NT2/D1 (cell line): ENCODE data around the gene FGFR3.
A peak's percentile ranks its signal among the peaks of the same experiment; 100 is the strongest.

ENCODE experiments used
- DNase-seq: peaks from one replicate; pipeline ENCODE4 v3.0.0-alpha.2; 2011; ENCODE audit warnings: low read depth, low spot score
- H3K27me3 ChIP-seq: 2 replicates; pipeline ENCODE4 v1.6.0; 2011; ENCODE audit warnings: mild to moderate bottlenecking; ENCODE audit not compliant: insufficient read length, insufficient read depth
- H3K36me3 ChIP-seq: 2 replicates; pipeline ENCODE4 v1.6.1; 2011; ENCODE audit warnings: mild to moderate bottlenecking, low read length, mixed read lengths; ENCODE audit not compliant: insufficient read depth, insufficient read length
- H3K4me1 ChIP-seq: 2 replicates; pipeline ENCODE4 v1.5.1; 2011; ENCODE audit not compliant: insufficient read depth, insufficient read length
- H3K4me3 ChIP-seq: 2 replicates; pipeline ENCODE4 v1.5.1; 2011; ENCODE audit warnings: low read depth; ENCODE audit not compliant: insufficient read length
- H3K9ac ChIP-seq: 2 replicates; pipeline ENCODE4 v1.6.0; 2011; ENCODE audit warnings: low read depth; ENCODE audit not compliant: insufficient read length
- H3K9me3 ChIP-seq: 2 replicates; pipeline ENCODE4 v1.5.1; 2011; ENCODE audit warnings: mild to moderate bottlenecking, low read length; ENCODE audit not compliant: insufficient read depth
- SUZ12 ChIP-seq: IDR thresholded peaks from 2 replicates; pipeline ENCODE4 v1.6.1; 2011; ENCODE audit not compliant: insufficient read length, insufficient read depth; ENCODE audit errors: extremely low read depth
- YY1 ChIP-seq: IDR thresholded peaks from 2 replicates; pipeline ENCODE4 v1.6.1; 2011; ENCODE audit not compliant: insufficient read length, insufficient read depth
- ZNF274 ChIP-seq: IDR thresholded peaks from 2 replicates; pipeline ENCODE4 v1.6.1; 2011; ENCODE audit warnings: mild to moderate bottlenecking, low read depth, low read length

Gene FGFR3

DNA sequence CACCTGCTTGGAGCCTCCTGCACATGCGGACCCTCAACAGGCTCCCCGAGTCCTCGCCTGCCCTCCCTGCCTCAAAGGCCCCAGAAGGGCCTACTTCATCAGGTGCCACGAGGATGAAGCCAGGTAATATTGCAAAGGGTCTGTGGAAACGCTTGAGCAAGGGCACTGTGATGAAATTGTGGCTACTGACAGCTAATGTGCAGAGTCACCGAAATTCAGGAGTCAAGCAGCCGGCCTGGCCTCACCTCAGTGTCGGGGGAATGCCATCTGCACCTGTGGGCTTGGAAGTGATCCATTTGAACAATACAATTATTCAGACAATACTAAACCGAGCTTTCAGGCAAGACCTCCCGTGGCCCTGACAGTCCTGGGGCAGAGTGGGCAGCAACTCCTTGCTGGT, 3.1 kb upstream of the FGFR3 start:
- peaks cover 31% of the 10 kb centered on the region for H3K27me3 ChIP-seq

DNA sequence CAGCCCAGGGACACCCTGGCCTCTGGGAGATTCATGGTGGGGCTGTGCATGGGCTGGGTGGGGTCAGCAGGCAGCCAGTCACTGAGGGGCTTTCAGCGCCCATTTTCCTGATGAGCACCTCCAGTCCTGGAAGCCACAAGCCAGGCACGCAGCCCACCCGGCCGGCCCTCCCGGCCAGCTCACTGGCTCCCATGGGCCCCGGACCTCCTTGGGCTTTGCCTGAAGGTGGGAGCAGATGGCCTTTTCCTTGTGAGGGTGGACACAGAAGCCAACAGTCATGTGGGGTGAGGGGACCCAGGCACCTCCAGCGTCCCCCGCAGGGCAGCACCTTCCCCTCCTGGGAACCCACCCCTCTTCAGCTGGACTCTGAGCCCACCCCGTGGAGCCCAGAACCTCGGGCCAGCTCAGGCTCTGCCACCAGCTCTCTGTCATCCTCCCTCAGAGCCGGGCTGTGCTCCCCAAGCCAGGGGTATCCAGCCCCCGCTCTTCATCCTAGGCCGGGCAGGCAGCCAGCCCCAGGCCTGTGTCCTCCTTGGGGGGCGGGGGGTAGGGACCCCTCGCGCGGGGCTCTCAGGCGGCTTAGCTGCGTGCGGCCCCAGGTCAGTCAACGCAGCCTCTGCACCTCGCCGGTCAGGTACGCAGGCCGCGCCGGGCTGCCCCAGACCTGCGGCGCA, 798 bp upstream of the FGFR3 start:
- TF ChIP-seq ZNF274 (no peak), YY1 (no peak), SUZ12 (no peak)
- peaks cover 19% of the 10 kb centered on the region for H3K36me3 ChIP-seq
- H3K27me3 ChIP-seq: peaks cover 31% of the 10 kb centered on the region
- peaks cover 49% of the 10 kb centered on the region for H3K4me1 ChIP-seq
- H3K9me3 ChIP-seq: no peaks in the 10 kb centered on the region
- H3K4me3 ChIP-seq: peak overlapping the region; percentile 19
- H3K9ac ChIP-seq: peak overlapping the region; percentile 74
- no peak for DNase-seq

More for the DNA sequence above, 3.1 kb upstream of the FGFR3 start:
- peaks cover 35% of the 10 kb centered on the region for H3K4me1 ChIP-seq
- DNase-seq: no peak
- H3K36me3 ChIP-seq: no peaks in the 10 kb centered on the region
- no peaks in the 10 kb centered on the region for H3K9me3 ChIP-seq
- no peak overlapping the region for H3K9ac ChIP-seq
- H3K4me3 ChIP-seq: no peak overlapping the region
- TF ChIP-seq SUZ12 (no peak), ZNF274 (no peak), YY1 (no peak)

- Histone ChIP-seq H3K4me1 (peaks cover 50% of the 10 kb centered on the region), H3K27me3 (peaks cover 31% of the 10 kb centered on the region), H3K9ac (peak overlapping the region; percentile 100), H3K9me3 (no peaks in the 10 kb centered on the region), H3K36me3 (peaks cover 28% of the 10 kb centered on the region), H3K4me3 (peak overlapping the region; percentile 98)
- DNase-seq: no peak
- no peak for TF ChIP-seq SUZ12
- TF ChIP-seq ZNF274: no peak
- no peak for TF ChIP-seq YY1
These were observed 375 bp downstream of the FGFR3 start for GRCh38 chr4:1793496-1793840.

DNA sequence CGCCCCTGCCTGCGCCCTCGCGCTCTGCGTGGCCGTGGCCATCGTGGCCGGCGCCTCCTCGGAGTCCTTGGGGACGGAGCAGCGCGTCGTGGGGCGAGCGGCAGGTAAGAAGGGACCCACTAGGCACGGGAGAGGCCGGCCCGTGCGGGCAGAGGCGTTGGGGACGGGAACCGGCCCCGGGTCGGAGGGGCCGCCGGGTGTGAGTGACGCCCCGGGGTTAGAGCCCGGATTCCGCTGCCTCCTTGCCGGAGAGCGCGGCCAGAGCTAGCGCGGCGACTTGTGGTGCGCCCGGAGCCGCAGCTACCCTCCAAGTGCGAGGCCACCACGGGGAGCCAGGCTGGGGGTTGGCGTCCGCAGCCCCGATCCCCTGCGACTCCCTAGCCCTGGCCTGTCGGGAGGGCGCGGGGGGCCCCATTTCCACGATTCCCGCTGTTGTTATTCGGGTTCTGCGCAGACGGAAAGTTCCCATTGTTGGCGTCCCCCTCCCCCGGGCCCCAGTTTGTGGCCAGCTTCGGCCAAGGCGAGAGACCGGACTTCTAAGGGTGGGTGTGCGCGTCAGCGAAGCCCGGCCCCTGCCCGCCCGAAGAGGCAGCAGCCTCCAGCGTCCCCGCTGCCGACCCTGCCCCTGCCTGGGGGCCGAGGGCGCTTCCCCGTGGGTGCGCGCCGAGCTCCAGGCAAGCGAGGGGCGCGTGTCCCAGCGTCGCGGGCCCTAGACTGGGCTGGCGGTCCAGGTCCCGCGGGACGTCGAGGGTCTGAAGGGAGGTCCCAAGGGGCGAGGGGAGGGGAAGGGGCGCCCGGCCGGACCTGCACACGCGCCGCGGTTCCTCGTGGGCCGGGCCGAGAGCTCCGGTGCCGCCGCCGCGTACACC, 1.1 kb downstream of the FGFR3 start:
- DNase-seq: no peak
- Histone ChIP-seq H3K27me3 (peaks cover 28% of the 10 kb centered on the region), H3K9me3 (no peaks in the 10 kb centered on the region), H3K9ac (peak overlapping the region; percentile 100), H3K4me1 (peaks cover 46% of the 10 kb centered on the region), H3K4me3 (peak overlapping the region; percentile 98), H3K36me3 (peaks cover 35% of the 10 kb centered on the region)
- TF ChIP-seq ZNF274 (no peak), SUZ12 (no peak), YY1 (no peak)

GRCh38 chr4:1794809-1795298, 1.8 kb downstream of the FGFR3 start:
- Histone ChIP-seq H3K27me3 (peaks cover 26% of the 10 kb centered on the region), H3K36me3 (peaks cover 42% of the 10 kb centered on the region), H3K9me3 (no peaks in the 10 kb centered on the region), H3K4me3 (peak overlapping the region; percentile 98), H3K9ac (peak overlapping the region; percentile 100), H3K4me1 (peaks cover 42% of the 10 kb centered on the region)
- DNase-seq: no peak
- TF ChIP-seq ZNF274 (no peak), YY1 (no peak), SUZ12 (no peak)

GRCh38 chr4:1795299-1796195, 2.5 kb downstream of the FGFR3 start:
- Histone ChIP-seq H3K36me3 (peaks cover 47% of the 10 kb centered on the region), H3K4me3 (peak overlapping the region; percentile 98), H3K27me3 (peaks cover 19% of the 10 kb centered on the region), H3K4me1 (peaks cover 41% of the 10 kb centered on the region), H3K9ac (peak overlapping the region; percentile 63), H3K9me3 (no peaks in the 10 kb centered on the region)
- no peak for TF ChIP-seq SUZ12
- no peak for TF ChIP-seq YY1
- no peak for TF ChIP-seq ZNF274
- DNase-seq: no peak
